Measurements from ENCODE around the gene ZRANB1. TPM values are rescaled to one million over a fixed set of nuclear protein-coding genes. Genes with fewer than 3 reads are reported as not detected.
A peak's percentile ranks its signal among the peaks of the same experiment; 100 is the strongest.

The ZRANB1 gene
- total and polyA plus RNA-seq, 2 donors (not counting 1 experiment from before 2014, with no cell fraction given) = 26.5 to 39.3 TPM

DNA sequence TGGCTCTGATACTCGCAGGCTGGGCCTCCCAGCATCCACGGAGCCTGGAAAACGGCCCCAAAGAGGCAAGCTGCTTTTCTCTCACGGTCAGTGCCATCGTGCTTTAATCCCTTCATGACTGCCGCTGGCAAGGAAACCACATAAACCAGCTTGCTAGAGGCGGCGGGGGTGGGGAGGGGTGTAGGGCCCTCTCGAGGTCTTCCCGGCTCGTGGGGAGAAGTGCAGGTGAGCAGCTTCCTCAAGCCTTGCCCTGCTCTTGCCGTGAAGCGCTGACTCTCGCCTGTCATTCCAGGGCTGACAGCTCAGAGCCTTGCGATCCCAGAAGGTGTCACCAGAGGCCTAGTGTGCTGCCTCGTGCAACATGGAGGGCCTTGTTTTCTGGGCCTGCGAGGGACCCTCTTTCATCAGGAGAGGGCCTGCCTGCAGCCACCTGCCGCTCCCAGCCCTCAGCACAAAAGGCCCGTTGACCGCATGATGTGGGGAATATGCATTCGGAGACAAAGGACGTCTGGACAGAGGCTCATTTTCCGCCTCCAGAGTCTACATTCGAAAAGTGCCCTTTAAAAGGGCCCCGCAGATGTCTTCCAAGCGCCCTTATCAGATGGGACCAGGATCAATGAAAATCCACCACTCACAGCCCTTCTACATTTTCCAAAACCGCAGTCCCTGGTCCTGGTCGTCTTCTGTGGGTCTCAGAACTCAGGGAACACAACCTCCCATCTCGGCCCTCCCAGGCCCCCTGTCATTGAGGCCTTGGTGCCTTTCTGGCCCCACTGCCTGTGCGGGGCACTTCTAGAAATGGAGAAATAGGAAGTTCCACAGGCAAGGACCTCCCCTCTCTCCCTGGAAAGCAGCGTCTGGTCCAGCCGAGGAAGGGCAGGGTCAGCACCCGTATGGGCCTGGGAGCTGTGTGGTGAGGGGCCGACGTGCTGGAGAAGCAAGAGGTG is 58.7 kb downstream of the ZRANB1 start:
- peak overlapping the region; percentile 78 for H3K27ac ChIP-seq (ENCODE audit: insufficient read depth, low read length)
- peak; percentile 63 to 81 for DNase-seq (ENCODE audit: low read depth in 2 of 2)
- H3K4me2 ChIP-seq (ENCODE audit: extremely low read depth, insufficient read depth, low read length) = peak overlapping the region; percentile 32
- peak overlapping the region; percentile 33 for H3K9ac ChIP-seq (ENCODE audit: insufficient read depth, low read length)
- no peaks in the 10 kb centered on the region for H3K9me3 ChIP-seq (ENCODE audit: control insufficient read depth, insufficient read depth, low read depth, low read length)
- H3K36me3 ChIP-seq (ENCODE audit: control insufficient read depth, insufficient read depth, low read length) = peaks cover 35% of the 10 kb centered on the region
- H3K79me2 ChIP-seq (ENCODE audit: control insufficient read depth, insufficient read depth, low read length) = peaks cover 34% of the 10 kb centered on the region
- H3K4me3 ChIP-seq (replicated peaks in 1 of 4; ENCODE audit: control extremely low read depth in 1 of 4, insufficient read depth in 1 of 4, low read depth in 3 of 4, low read length in 4 of 4) = no peak overlapping the region
- H3K27me3 ChIP-seq (ENCODE audit: control insufficient read depth, insufficient read depth, low read length) = no peaks in the 10 kb centered on the region
- no peaks in the 10 kb centered on the region for H4K20me1 ChIP-seq (ENCODE audit: control insufficient read depth, extremely low read depth, insufficient read depth, low read length)
- no peak overlapping the region for H2AFZ ChIP-seq (ENCODE audit: low read length)
- H3K4me1 ChIP-seq (ENCODE audit: control insufficient read depth, extremely low read depth, insufficient read depth, low read length) = peaks cover 40% of the 10 kb centered on the region
- TF ChIP-seq, protein P1, sequence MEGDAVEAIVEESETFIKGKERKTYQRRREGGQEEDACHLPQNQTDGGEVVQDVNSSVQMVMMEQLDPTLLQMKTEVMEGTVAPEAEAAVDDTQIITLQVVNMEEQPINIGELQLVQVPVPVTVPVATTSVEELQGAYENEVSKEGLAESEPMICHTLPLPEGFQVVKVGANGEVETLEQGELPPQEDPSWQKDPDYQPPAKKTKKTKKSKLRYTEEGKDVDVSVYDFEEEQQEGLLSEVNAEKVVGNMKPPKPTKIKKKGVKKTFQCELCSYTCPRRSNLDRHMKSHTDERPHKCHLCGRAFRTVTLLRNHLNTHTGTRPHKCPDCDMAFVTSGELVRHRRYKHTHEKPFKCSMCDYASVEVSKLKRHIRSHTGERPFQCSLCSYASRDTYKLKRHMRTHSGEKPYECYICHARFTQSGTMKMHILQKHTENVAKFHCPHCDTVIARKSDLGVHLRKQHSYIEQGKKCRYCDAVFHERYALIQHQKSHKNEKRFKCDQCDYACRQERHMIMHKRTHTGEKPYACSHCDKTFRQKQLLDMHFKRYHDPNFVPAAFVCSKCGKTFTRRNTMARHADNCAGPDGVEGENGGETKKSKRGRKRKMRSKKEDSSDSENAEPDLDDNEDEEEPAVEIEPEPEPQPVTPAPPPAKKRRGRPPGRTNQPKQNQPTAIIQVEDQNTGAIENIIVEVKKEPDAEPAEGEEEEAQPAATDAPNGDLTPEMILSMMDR (conservative IDR thresholded peaks at IDR 0.05 in 1 of 2, IDR thresholded peaks at IDR 0.05 in 1 of 2; ENCODE audit: low read depth in 1 of 2, low read length in 2 of 2) = peak in 1 of 2 donors; percentile 15
- no peak for TF ChIP-seq EZH2 (IDR thresholded peaks at IDR 0.05; ENCODE audit: low read length, missing control alignments)

DNA sequence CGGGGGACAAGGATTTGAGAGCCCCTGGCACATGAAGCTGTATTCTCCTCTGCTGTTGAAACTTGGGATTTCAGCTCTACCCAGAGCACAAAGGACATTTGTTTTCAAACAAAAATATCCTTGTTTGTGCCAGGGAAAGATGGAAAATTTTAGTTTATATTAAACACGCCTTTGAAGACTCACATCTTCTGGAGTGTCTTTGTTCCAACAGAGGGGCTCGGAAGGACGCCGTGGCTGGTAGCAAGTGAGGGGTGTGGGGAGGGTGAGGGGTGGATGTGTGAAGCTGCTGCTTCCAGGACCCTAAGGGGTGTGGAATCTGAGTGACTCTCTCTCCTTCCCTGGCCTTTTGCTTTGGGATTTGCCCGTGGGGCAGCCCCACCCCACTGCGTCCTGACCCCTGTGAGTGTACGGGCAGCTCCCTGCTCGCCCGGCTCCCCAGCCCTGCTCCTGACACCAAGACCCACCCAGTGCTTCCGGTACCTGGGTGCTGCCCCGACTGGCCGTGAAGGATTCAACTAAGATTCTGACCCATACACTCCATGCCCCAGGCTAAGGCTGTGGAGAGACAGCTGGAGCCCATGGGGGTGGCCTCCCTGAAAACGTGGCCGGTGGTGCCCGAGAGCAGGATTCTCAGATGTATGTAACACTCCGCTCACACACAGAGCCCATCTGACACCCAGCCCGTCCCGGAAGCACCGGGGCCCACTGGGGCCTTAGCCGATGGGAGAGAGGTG is 59.6 kb downstream of the ZRANB1 start:
- Histone ChIP-seq H3K36me3 (ENCODE audit: control insufficient read depth, insufficient read depth, low read length) (peaks cover 34% of the 10 kb centered on the region), H3K27me3 (ENCODE audit: control insufficient read depth, insufficient read depth, low read length) (no peaks in the 10 kb centered on the region), H3K9ac (ENCODE audit: insufficient read depth, low read length) (peak overlapping the region; percentile 37), H3K27ac (ENCODE audit: insufficient read depth, low read length) (peak overlapping the region; percentile 78), H3K9me3 (ENCODE audit: control insufficient read depth, insufficient read depth, low read depth, low read length) (no peaks in the 10 kb centered on the region), H3K4me1 (ENCODE audit: control insufficient read depth, extremely low read depth, insufficient read depth, low read length) (peaks cover 42% of the 10 kb centered on the region), H2AFZ (ENCODE audit: low read length) (no peak overlapping the region), H3K4me3 (replicated peaks in 1 of 4; ENCODE audit: control extremely low read depth in 1 of 4, insufficient read depth in 1 of 4, low read depth in 3 of 4, low read length in 4 of 4) (no peak overlapping the region), H3K79me2 (ENCODE audit: control insufficient read depth, insufficient read depth, low read length) (peaks cover 38% of the 10 kb centered on the region), H4K20me1 (ENCODE audit: control insufficient read depth, extremely low read depth, insufficient read depth, low read length) (no peaks in the 10 kb centered on the region), H3K4me2 (ENCODE audit: extremely low read depth, insufficient read depth, low read length) (peak overlapping the region; percentile 32)
- peak in 1 of 2 donors; percentile 34 for DNase-seq (ENCODE audit: low read depth in 2 of 2)
- TF ChIP-seq EZH2 (IDR thresholded peaks at IDR 0.05; ENCODE audit: low read length, missing control alignments) = no peak
- TF ChIP-seq, protein P1 (conservative IDR thresholded peaks at IDR 0.05 in 1 of 2, IDR thresholded peaks at IDR 0.05 in 1 of 2; ENCODE audit: low read depth in 1 of 2, low read length in 2 of 2) = no peak

- H4K20me1 ChIP-seq (ENCODE audit: control insufficient read depth, extremely low read depth, insufficient read depth, low read length) = peaks cover 4% of the 10 kb centered on the region
- no peaks in the 10 kb centered on the region for H3K9me3 ChIP-seq (ENCODE audit: control insufficient read depth, insufficient read depth, low read depth, low read length)
- no peak overlapping the region for H3K9ac ChIP-seq (ENCODE audit: insufficient read depth, low read length)
- DNase-seq (ENCODE audit: low read depth in 2 of 2) = no peak
- no peaks in the 10 kb centered on the region for H3K27me3 ChIP-seq (ENCODE audit: control insufficient read depth, insufficient read depth, low read length)
- no peak overlapping the region for H3K4me3 ChIP-seq (replicated peaks in 1 of 4; ENCODE audit: control extremely low read depth in 1 of 4, insufficient read depth in 1 of 4, low read depth in 3 of 4, low read length in 4 of 4)
- H3K79me2 ChIP-seq (ENCODE audit: control insufficient read depth, insufficient read depth, low read length) = peaks cover 41% of the 10 kb centered on the region
- peaks cover 46% of the 10 kb centered on the region for H3K4me1 ChIP-seq (ENCODE audit: control insufficient read depth, extremely low read depth, insufficient read depth, low read length)
- TF ChIP-seq, protein P1 (conservative IDR thresholded peaks at IDR 0.05 in 1 of 2, IDR thresholded peaks at IDR 0.05 in 1 of 2; ENCODE audit: low read depth in 1 of 2, low read length in 2 of 2) = no peak
- TF ChIP-seq EZH2 (IDR thresholded peaks at IDR 0.05; ENCODE audit: low read length, missing control alignments) = no peak
- H2AFZ ChIP-seq (ENCODE audit: low read length) = no peak overlapping the region
- no peak overlapping the region for H3K4me2 ChIP-seq (ENCODE audit: extremely low read depth, insufficient read depth, low read length)
- H3K36me3 ChIP-seq (ENCODE audit: control insufficient read depth, insufficient read depth, low read length) = peaks cover 29% of the 10 kb centered on the region
- peak overlapping the region; percentile 78 for H3K27ac ChIP-seq (ENCODE audit: insufficient read depth, low read length)
Measured at GRCh38 chr10:125002047-125002422, 60.1 kb downstream of the ZRANB1 start.

All from fibroblast of lung (primary cell).